H1 (cell line): ENCODE results near the gene EPHA6. TPM values are rescaled to one million over a fixed set of nuclear protein-coding genes. Genes with fewer than 3 reads are reported as not detected.

Experiments
- CBX5 ChIP-seq: fragments of 300-800, 300-1000 bp; sonication (generic); IDR thresholded peaks from 2 replicates; pipeline ENCODE4 v1.7.1; 2016; ENCODE audit warnings: antibody characterized with exemption, low read length, low read depth
- CBX8 ChIP-seq: fragments of 300-800, 300-1000 bp; sonication (generic); IDR thresholded peaks from 2 replicates; pipeline ENCODE4 v1.7.1; 2016; ENCODE audit warnings: low read depth, low read length, borderline replicate concordance
- CHD1 ChIP-seq: IDR thresholded peaks from 2 replicates; pipeline ENCODE4 v1.6.1; 2012; ENCODE audit warnings: low read depth, low read length, improper control_type of control experiment
- EZH2 ChIP-seq: fragments of 200-600 bp; sonication (generic); IDR thresholded peaks from 2 replicates; pipeline ENCODE4 v1.7.1; 2012; ENCODE audit warnings: low read depth, mild to moderate bottlenecking, moderate library complexity, low read length, inconsistent platforms; ENCODE audit not compliant: severe bottlenecking
- HDAC2 ChIP-seq, 2 experiments: fragments of 300-600 bp in 1 of 2; sonication (generic) in 1 of 2; IDR thresholded peaks; 2 replicates each; pipeline ENCODE4 v1.6.1; 2011 to 2012; ENCODE audit warnings: low read depth in 2 of 2, low read length in 2 of 2, mild to moderate bottlenecking in 2 of 2, moderate library complexity in 2 of 2, borderline replicate concordance in 1 of 2, inconsistent platforms in 1 of 2
- KDM5A ChIP-seq: fragments of 200-600 bp; IDR thresholded peaks from 2 replicates; pipeline ENCODE4 v1.7.1; 2012; ENCODE audit warnings: mild to moderate bottlenecking, low read length, inconsistent platforms, mixed read lengths
- NANOG ChIP-seq: IDR thresholded peaks from 2 replicates; pipeline ENCODE4 v1.6.1; 2011; ENCODE audit warnings: low read length, low read depth, mild to moderate bottlenecking, inconsistent platforms; ENCODE audit not compliant: insufficient read depth, poor library complexity, severe bottlenecking
- NRF1 ChIP-seq: IDR thresholded peaks from 2 replicates; pipeline ENCODE4 v1.6.1; 2011; ENCODE audit warnings: mild to moderate bottlenecking, low read depth, low read length, improper control_type of control experiment
- PHF8 ChIP-seq: fragments of 200-600 bp; sonication (generic); conservative IDR thresholded peaks from 2 replicates; pipeline ENCODE4 v1.7.1; 2012; ENCODE audit warnings: low read depth, mild to moderate bottlenecking, inconsistent platforms, low read length, moderate library complexity
- RAD21 ChIP-seq, 2 experiments: IDR thresholded peaks in 1 of 2; conservative IDR thresholded peaks in 1 of 2; 2 replicates each; pipeline ENCODE4 v1.6.1; 2011; ENCODE audit warnings: low read depth in 2 of 2, low read length in 2 of 2, improper control_type of control experiment in 1 of 2, inconsistent platforms in 1 of 2, mild to moderate bottlenecking in 1 of 2, moderate library complexity in 1 of 2
- RNF2 ChIP-seq: fragments of 200-900, 300-1000 bp; sonication (generic); IDR thresholded peaks from 2 replicates; pipeline ENCODE4 v1.7.1; 2016; ENCODE audit warnings: borderline replicate concordance, low read depth, mild to moderate bottlenecking, antibody characterized with exemption, low read length; ENCODE audit not compliant: poor library complexity, severe bottlenecking; ENCODE audit errors: missing control alignments
- SIN3A ChIP-seq, 2 experiments: IDR thresholded peaks in 1 of 2; conservative IDR thresholded peaks in 1 of 2; 2 replicates each; pipeline ENCODE4 v1.6.1; 2011 to 2012; ENCODE audit warnings: low read length in 2 of 2, improper control_type of control experiment in 1 of 2, low read depth in 1 of 2, mild to moderate bottlenecking in 1 of 2
- SIX5 ChIP-seq: IDR thresholded peaks from 2 replicates; pipeline ENCODE4 v1.6.1; 2011; ENCODE audit warnings: mild to moderate bottlenecking, low read depth, low read length
- SP2 ChIP-seq: IDR thresholded peaks from 2 replicates; pipeline ENCODE4 v1.6.1; 2012; ENCODE audit warnings: mild to moderate bottlenecking, low read length, inconsistent platforms
- SP4 ChIP-seq: IDR thresholded peaks from 2 replicates; pipeline ENCODE4 v1.6.1; 2012; ENCODE audit warnings: low read length, inconsistent platforms
- SRF ChIP-seq: IDR thresholded peaks from 2 replicates; pipeline ENCODE4 v1.6.1; 2011; ENCODE audit warnings: mild to moderate bottlenecking, low read depth, low read length, moderate library complexity
- TCF12 ChIP-seq: IDR thresholded peaks from 2 replicates; pipeline ENCODE4 v1.6.1; 2011; ENCODE audit warnings: low read depth, mild to moderate bottlenecking, low read length
- USF2 ChIP-seq: IDR thresholded peaks from 2 replicates; pipeline ENCODE4 v1.6.1; 2011; ENCODE audit warnings: low read length, improper control_type of control experiment
- polyA plus RNA-seq, 7 experiments: library from polyadenylated mRNA; depleted of rRNA in 3 of 7; stranded (reverse) in 5 of 7; unstranded in 2 of 7; fragments of >200 nt in 5 of 7; fragments of 200-250 nt in 2 of 7; gene quantifications; 1 replicate in 5 of 7; 2 replicates in 1 of 7; 4 replicates in 1 of 7; pipeline versions ENCODE4 v1.2.1 to v1.2.3, GENCODE V29; 2011 to 2013; ENCODE audit warnings: missing spikeins in 2 of 7, mixed read lengths in 2 of 7
- total RNA-seq: library from RNA; stranded (reverse); fragmentation: NEBNext Ultra II Directional; extraction: Animal tissue kit (Norgen Biotek cat#: 25700); gene quantifications from 2 replicates; pipeline ENCODE4 v1.2.1, GENCODE V29; 2021

Gene EPHA6
- total and polyA plus RNA-seq, 2 of the 8 experiments (the other 6 are each of a cell fraction or from before 2014, with no cell fraction given), result 0.83 to 3.2 TPM

- TF ChIP-seq CHD1 (no peak), SP2 (no peak), CBX5 (no peak), SRF (no peak), USF2 (no peak), TCF12 (peak; percentile 60; the same call in 1 of the 2 replicates), RNF2 (no peak), PHF8 (no peak), KDM5A (no peak), EZH2 (no peak), SIX5 (no peak), NANOG (no peak), SP4 (no peak), SIN3A (conservative IDR thresholded peaks at IDR 0.05 in 1 of 2, IDR thresholded peaks at IDR 0.05 in 1 of 2; ENCODE audit: low read depth in 1 of 2, low read length in 2 of 2) (no peak), CBX8 (no peak), NRF1 (no peak), RAD21 (IDR thresholded peaks at IDR 0.05 in 1 of 2, conservative IDR thresholded peaks at IDR 0.05 in 1 of 2; ENCODE audit: low read depth in 2 of 2, low read length in 2 of 2) (no peak; a peak in 1 of 4 replicates), HDAC2 (IDR thresholded peaks at IDR 0.05; ENCODE audit: borderline replicate concordance in 1 of 2, low read depth in 2 of 2, low read length in 2 of 2) (0 out of 4 replicates have a peak, but pooled peaks of 1 of the 2 experiments have one; percentile 36)
- TF ChIP-seq, all 59 proteins: peak for 8
These were observed 195.1 kb downstream of the EPHA6 start (continued) for GRCh38 chr3:97009427-97010019.
